Stimulated activated naive CD4-positive, alpha-beta T cell treated with Interleukin-2 at 50 U/mL for 16 hours (primary cell): ENCODE data around the gene LIPT1.
"Not testable (repeated sequence)": the region's sequence is repeated elsewhere in the genome, so short reads cannot be mapped to it uniquely, and the experiment has no call there.

Experiments used
- DNase-seq: peaks from one replicate; lab custom pipeline; 2025; lab: John Stamatoyannopoulos, UW

The LIPT1 gene

GRCh38 chr2:99154643-99155536 lies at the start of gene LIPT1, which contains the start of gene TSGA10:
Gene LIPT1 (plus strand): TSS chr2:99154967. CDS start chr2:99161958, 6,991 bp downstream.
Gene TSGA10 (minus strand): TSS chr2:99154942. CDS start chr2:99109439, 45,503 bp downstream.
- DNase-seq = peak; percentile 92

- DNase-seq = no peak
Measured at GRCh38 chr2:99106913-99107312, 47.9 kb upstream of the LIPT1 start.

GRCh38 chr2:99111236-99111635 lies 43.5 kb upstream of the LIPT1 start:
- DNase-seq = no peak

- DNase-seq = no peak
Measured at GRCh38 chr2:99111945-99112344, 42.8 kb upstream of the LIPT1 start.

GRCh38 chr2:99112617-99113016 lies 42.1 kb upstream of the LIPT1 start:
- DNase-seq = no peak

GRCh38 chr2:99127981-99128380 lies 26.8 kb upstream of the LIPT1 start:
- DNase-seq = no peak

- DNase-seq = not testable (repeated sequence)
Measured at GRCh38 chr2:99135044-99135556, 19.7 kb upstream of the LIPT1 start.

GRCh38 chr2:99139003-99139402 lies 15.8 kb upstream of the LIPT1 start:
- DNase-seq = no peak

GRCh38 chr2:99140056-99140859 lies 14.5 kb upstream of the LIPT1 start:
- no peak for DNase-seq

- DNase-seq = no peak
Measured at GRCh38 chr2:99140860-99141109, 14.0 kb upstream of the LIPT1 start.

GRCh38 chr2:99141110-99142108 lies 13.4 kb upstream of the LIPT1 start, which contains the start of gene C2orf15:
Gene C2orf15 (plus strand): TSS chr2:99141707. CDS start chr2:99150559, 8,852 bp downstream.
- DNase-seq = peak; percentile 97

- no peak for DNase-seq
Measured at GRCh38 chr2:99150706-99151105, 4.1 kb upstream of the LIPT1 start.

- DNase-seq = no peak
Measured at GRCh38 chr2:99152199-99152895, 2.4 kb upstream of the LIPT1 start.

GRCh38 chr2:99153921-99154604 lies 704 bp upstream of the LIPT1 start:
- no peak for DNase-seq

- DNase-seq = no peak
Measured at GRCh38 chr2:99156891-99157290, 2.1 kb downstream of the LIPT1 start.

- no peak for DNase-seq
Measured at GRCh38 chr2:99158599-99158998, 3.8 kb downstream of the LIPT1 start.

GRCh38 chr2:99159594-99159993 lies 4.8 kb downstream of the LIPT1 start:
- DNase-seq = no peak

GRCh38 chr2:99166218-99166617 lies 11.5 kb downstream of the LIPT1 start:
- no peak for DNase-seq

- no peak for DNase-seq
Measured at GRCh38 chr2:99169534-99169933, 14.8 kb downstream of the LIPT1 start.
